ENCODE measurements around the gene RPL22.

Gene RPL22

GRCh38 chr1:6184083-6184783, 15.2 kb downstream of the RPL22 start:
- peaks cover 12% of the 10 kb centered on the region for H3K27me3 ChIP-seq (replicated peaks)
- no peak for DNase-seq
- no peak overlapping the region for H3K4me3 ChIP-seq (ENCODE audit: low read depth, low read length)
- H3K27ac ChIP-seq: no peak overlapping the region
- TF ChIP-seq, protein P1, sequence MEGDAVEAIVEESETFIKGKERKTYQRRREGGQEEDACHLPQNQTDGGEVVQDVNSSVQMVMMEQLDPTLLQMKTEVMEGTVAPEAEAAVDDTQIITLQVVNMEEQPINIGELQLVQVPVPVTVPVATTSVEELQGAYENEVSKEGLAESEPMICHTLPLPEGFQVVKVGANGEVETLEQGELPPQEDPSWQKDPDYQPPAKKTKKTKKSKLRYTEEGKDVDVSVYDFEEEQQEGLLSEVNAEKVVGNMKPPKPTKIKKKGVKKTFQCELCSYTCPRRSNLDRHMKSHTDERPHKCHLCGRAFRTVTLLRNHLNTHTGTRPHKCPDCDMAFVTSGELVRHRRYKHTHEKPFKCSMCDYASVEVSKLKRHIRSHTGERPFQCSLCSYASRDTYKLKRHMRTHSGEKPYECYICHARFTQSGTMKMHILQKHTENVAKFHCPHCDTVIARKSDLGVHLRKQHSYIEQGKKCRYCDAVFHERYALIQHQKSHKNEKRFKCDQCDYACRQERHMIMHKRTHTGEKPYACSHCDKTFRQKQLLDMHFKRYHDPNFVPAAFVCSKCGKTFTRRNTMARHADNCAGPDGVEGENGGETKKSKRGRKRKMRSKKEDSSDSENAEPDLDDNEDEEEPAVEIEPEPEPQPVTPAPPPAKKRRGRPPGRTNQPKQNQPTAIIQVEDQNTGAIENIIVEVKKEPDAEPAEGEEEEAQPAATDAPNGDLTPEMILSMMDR (IDR thresholded peaks at IDR 0.05; ENCODE audit: low read depth, low read length, missing control alignments): no peak
- peaks cover 33% of the 10 kb centered on the region for H3K36me3 ChIP-seq (replicated peaks)
- in situ Hi-C loops (cut with HindIII; ENCODE audit: low pct_ligation_motif_present, low sequenced_read_pairs): no loop called here

DNA sequence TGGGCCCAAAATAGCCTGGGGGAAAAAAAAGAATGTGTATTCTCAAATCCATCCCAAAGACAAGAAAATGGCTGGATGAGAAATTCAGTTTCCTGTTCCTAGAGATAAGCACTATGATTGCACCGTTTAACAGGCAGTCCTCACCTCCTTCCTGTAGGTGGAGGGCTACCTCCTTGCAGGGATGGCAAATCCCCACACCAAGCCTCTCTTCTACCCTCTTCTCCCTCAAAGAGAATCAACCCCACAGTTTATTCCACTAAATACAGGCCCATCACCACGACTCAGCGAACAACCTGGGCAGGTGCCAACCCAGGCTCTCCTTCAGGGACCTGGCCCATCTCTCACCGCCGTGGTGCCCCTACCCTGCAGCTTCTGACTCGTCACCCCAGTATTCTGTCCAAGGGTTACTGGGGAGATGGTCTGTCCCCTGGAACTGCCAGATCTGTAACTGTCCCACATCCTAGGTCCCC, 15.8 kb downstream of the RPL22 start:
- in situ Hi-C loops (cut with HindIII; ENCODE audit: low pct_ligation_motif_present, low sequenced_read_pairs): no loop called here
- H3K27me3 ChIP-seq (replicated peaks): peaks cover 18% of the 10 kb centered on the region
- H3K4me3 ChIP-seq (ENCODE audit: low read depth, low read length): no peak overlapping the region
- H3K36me3 ChIP-seq (replicated peaks): peaks cover 29% of the 10 kb centered on the region
- no peak for DNase-seq
- TF ChIP-seq, protein P1 (IDR thresholded peaks at IDR 0.05; ENCODE audit: low read depth, low read length, missing control alignments): peak; percentile 36
- H3K27ac ChIP-seq: no peak overlapping the region

DNA sequence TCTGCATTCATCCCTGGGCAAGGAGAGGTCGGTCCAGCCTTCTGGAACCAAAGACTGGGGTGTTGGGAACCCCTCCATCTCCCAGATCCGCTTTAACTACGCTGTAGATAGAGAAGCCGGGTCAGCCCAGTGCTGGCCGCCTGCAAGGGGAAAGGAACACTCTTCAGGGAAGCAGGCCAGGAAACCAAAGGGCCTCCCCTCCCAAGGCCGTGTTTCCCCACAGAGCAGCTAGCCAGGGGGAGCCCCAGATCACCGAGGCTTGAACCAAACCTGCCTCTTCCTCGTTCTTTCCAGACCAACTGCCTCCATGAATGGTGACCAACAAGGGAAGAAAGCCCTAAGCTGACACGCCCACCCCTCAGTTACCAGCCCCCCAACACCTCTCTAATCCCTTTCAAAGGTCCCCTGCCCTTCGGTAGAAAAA, 18.0 kb downstream of the RPL22 start:
- Histone ChIP-seq H3K27ac (no peak overlapping the region), H3K27me3 (replicated peaks) (peaks cover 37% of the 10 kb centered on the region), H3K4me3 (ENCODE audit: low read depth, low read length) (no peak overlapping the region), H3K36me3 (replicated peaks) (peaks cover 12% of the 10 kb centered on the region)
- in situ Hi-C loops (cut with HindIII; ENCODE audit: low pct_ligation_motif_present, low sequenced_read_pairs): no loop called here
- DNase-seq: no peak
- TF ChIP-seq, protein P1 (IDR thresholded peaks at IDR 0.05; ENCODE audit: low read depth, low read length, missing control alignments): no peak

- Histone ChIP-seq H3K27me3 (replicated peaks) (peaks cover 39% of the 10 kb centered on the region), H3K4me3 (ENCODE audit: low read depth, low read length) (no peak overlapping the region), H3K36me3 (replicated peaks) (peaks cover 9% of the 10 kb centered on the region), H3K27ac (no peak overlapping the region)
- DNase-seq: no peak
- in situ Hi-C loops (cut with HindIII; ENCODE audit: low pct_ligation_motif_present, low sequenced_read_pairs): no loop called here
- TF ChIP-seq, protein P1 (IDR thresholded peaks at IDR 0.05; ENCODE audit: low read depth, low read length, missing control alignments): no peak
Measured at GRCh38 chr1:6180707-6181311, 18.6 kb downstream of the RPL22 start.

GRCh38 chr1:6180268-6180706, 19.1 kb downstream of the RPL22 start, which contains the start of gene CHD5:
Gene CHD5 (minus strand): TSS chr1:6180321. CDS start chr1:6180023, 298 bp downstream.
- TF ChIP-seq, protein P1 (IDR thresholded peaks at IDR 0.05; ENCODE audit: low read depth, low read length, missing control alignments): peak; percentile 14
- Histone ChIP-seq H3K4me3 (ENCODE audit: low read depth, low read length) (no peak within 1 kb of the TSS), H3K27me3 (replicated peaks) (peaks cover 39% of the 10 kb centered on the region), H3K36me3 (replicated peaks) (peaks cover 4% of the 10 kb centered on the region), H3K27ac (no peak within 1 kb of the TSS)
- DNase-seq: no peak
- in situ Hi-C loops (cut with HindIII; ENCODE audit: low pct_ligation_motif_present, low sequenced_read_pairs): no loop called here

Data from brain microvascular endothelial cell (primary cell).